Colonic mucosa (tissue), 4 donors: Measurements from ENCODE around the gene HHAT. TPM values are rescaled to one million over a fixed set of nuclear protein-coding genes. Genes with fewer than 3 reads are reported as not detected.

ENCODE experiments used
- DNase-seq: peaks from one replicate; pipeline ENCODE4 v3.0.0-alpha.2; 2020
- H3K27ac ChIP-seq: fragments of 200-600 bp; one replicate; pipeline ENCODE4 v1.8.0; 2021
- H3K27me3 ChIP-seq: fragments of 200-600 bp; one replicate; pipeline ENCODE4 v1.8.0; 2021
- H3K36me3 ChIP-seq: fragments of 200-600 bp; one replicate; pipeline ENCODE4 v1.8.0; 2021
- H3K4me1 ChIP-seq: fragments of 200-600 bp; one replicate; pipeline ENCODE4 v1.8.0; 2021; ENCODE audit warnings: mild to moderate bottlenecking
- H3K4me3 ChIP-seq: fragments of 200-600 bp; one replicate; pipeline ENCODE4 v1.8.0; 2021
- H3K9ac ChIP-seq, 2 donors: one replicate each; pipeline ENCODE4 v1.7.0; 2013; ENCODE audit warnings: control low read depth in 2 of 2, low read depth in 2 of 2, low read length in 2 of 2
- H3K9me3 ChIP-seq: fragments of 200-600 bp; one replicate; pipeline ENCODE4 v1.8.0; 2021
- intact Hi-C: fragments of 100-400 bp; cut with DNase I; formaldehyde crosslinking; loops from one replicate; pipeline ENCODE4 v1.14.1; 2022
- total RNA-seq, 2 donors: library from RNA; stranded (reverse); fragmentation: NEBNext Ultra II Directional in 1 of 2; extraction: Animal tissue kit (Norgen Biotek cat#: 25700) in 1 of 2; gene quantifications; one replicate each; pipeline ENCODE4 v1.2.1, GENCODE V29; 2021
- TF ChIP-seq, protein P1 (sequence below): fragments of 200-600 bp; IDR thresholded peaks from one replicate; pipeline ENCODE4 v1.8.0; 2022; ENCODE audit warnings: antibody characterized with exemption, mild to moderate bottlenecking
- donor health status: healthy.
- donor health status: DM: no; HTN: no; CAD: no.
- donor health status: DM: no; HTN: no; CAD: no.

Gene HHAT
- total RNA-seq, 2 donors from 2014 or later: 3.2 to 4.9 TPM

DNA sequence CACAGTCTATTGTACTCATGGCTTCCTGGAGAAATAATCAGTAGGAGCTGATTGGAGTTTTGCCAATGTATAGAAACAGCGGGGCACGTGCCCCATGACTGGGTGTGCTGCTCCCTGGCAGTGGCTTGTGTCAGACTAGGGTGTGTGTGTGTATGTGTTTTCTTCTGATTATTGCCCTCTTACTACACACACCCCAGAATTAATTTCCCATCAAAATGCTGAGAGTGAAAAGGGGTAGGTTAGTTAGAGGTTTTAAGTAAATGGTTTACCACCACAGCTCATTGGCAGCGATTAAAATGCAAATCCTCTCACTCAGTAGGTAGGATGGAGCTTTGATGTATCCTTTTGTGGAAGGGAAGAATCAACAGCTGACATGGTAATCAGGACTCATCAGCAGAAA lies 29.9 kb downstream of the HHAT start:
- intact Hi-C loops: no loop called here
- Histone ChIP-seq H3K36me3 (no peaks in the 10 kb centered on the region), H3K27ac (no peak overlapping the region), H3K9ac (no peak overlapping the region), H3K27me3 (no peaks in the 10 kb centered on the region), H3K4me1 (no peaks in the 10 kb centered on the region), H3K4me3 (no peak overlapping the region), H3K9me3 (no peaks in the 10 kb centered on the region)
- no peak for DNase-seq
- TF ChIP-seq, protein P1, sequence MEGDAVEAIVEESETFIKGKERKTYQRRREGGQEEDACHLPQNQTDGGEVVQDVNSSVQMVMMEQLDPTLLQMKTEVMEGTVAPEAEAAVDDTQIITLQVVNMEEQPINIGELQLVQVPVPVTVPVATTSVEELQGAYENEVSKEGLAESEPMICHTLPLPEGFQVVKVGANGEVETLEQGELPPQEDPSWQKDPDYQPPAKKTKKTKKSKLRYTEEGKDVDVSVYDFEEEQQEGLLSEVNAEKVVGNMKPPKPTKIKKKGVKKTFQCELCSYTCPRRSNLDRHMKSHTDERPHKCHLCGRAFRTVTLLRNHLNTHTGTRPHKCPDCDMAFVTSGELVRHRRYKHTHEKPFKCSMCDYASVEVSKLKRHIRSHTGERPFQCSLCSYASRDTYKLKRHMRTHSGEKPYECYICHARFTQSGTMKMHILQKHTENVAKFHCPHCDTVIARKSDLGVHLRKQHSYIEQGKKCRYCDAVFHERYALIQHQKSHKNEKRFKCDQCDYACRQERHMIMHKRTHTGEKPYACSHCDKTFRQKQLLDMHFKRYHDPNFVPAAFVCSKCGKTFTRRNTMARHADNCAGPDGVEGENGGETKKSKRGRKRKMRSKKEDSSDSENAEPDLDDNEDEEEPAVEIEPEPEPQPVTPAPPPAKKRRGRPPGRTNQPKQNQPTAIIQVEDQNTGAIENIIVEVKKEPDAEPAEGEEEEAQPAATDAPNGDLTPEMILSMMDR: no peak

DNA sequence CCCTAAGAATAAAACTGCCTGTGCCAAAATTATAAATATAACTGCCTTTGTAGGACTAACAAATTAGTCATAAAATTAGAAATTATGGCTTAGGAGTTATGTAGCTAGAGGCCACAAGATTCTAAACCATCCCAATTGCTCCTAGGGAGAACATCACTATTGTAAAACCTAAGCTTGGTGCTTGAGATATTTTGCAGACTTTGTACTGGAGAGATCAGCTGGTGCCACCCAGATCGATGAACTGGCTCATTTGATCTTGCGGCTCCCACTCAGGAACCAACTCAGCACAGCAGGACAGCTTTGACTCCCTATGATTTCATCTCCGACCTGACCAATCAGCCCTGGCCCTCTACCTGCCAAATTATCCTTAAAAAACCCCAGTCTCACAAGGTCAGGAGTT lies 30.6 kb downstream of the HHAT start:
- DNase-seq: no peak
- Histone ChIP-seq H3K4me1 (no peaks in the 10 kb centered on the region), H3K36me3 (no peaks in the 10 kb centered on the region), H3K27me3 (no peaks in the 10 kb centered on the region), H3K27ac (no peak overlapping the region), H3K9me3 (no peaks in the 10 kb centered on the region), H3K9ac (no peak overlapping the region), H3K4me3 (no peak overlapping the region)
- TF ChIP-seq, protein P1: no peak
- intact Hi-C loops: no loop called here

DNA sequence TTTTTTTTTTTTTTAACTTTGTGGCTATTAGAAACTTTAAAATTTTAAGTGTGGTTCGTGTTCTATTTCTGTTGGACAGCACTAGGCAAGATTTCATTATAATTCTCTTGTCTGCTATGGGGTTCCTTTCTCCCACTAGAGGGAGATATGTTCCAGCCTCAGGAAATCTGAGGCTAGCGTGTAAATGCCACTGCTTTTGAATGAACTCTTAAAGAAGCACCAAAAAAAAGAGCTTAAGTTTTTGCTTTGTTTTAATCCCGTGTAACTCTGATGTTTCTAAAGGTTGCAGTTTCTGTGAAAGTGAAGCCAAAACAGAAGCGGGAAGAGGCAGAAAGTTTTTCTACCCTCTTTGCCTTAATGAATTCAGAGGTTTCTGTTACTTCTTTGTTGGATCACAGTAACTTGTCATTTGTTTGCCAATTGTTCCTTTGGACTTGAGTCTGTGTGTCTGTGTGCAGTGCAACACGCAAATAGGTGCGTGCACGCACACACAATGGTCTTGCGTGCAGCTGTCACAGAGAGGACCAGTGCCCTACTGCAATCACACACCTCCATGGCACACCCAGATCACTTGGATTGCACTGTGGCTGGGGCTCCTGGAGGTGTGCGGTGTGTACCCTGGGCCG lies 32.3 kb downstream of the HHAT start:
- H3K9ac ChIP-seq: no peak overlapping the region
- DNase-seq: no peak
- intact Hi-C loops: no loop called here

DNA sequence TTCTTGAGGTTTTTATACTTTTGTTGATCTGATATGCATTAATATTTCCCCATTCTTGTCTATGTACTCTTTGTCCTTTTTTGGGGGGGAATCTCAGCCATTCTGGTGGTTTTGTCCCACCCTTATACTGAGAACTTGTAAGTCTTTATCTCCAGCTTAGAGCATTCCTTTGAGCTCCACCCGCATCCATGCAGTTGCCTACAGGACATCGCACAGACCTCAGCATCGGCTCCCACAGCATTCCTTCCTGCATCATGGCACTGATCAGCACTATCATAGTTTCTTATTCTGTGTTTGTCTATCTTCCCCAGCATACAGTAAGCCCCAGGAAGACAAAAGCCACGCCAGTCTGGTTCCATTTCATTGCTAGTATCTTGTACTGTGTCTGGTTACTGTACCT lies 33.0 kb downstream of the HHAT start:
- H3K4me3 ChIP-seq: no peak overlapping the region
- H3K36me3 ChIP-seq: no peaks in the 10 kb centered on the region
- no peak for DNase-seq
- no peaks in the 10 kb centered on the region for H3K9me3 ChIP-seq
- no peaks in the 10 kb centered on the region for H3K4me1 ChIP-seq
- H3K27me3 ChIP-seq: no peaks in the 10 kb centered on the region
- no peak overlapping the region for H3K9ac ChIP-seq
- intact Hi-C loops: loop anchor here (2.0 kb wide), 1 partner anchor 33 kb away; no protein-coding TSS in a partner anchor
- H3K27ac ChIP-seq: no peak overlapping the region
- TF ChIP-seq, protein P1: no peak

More for the DNA sequence above, 32.3 kb downstream of the HHAT start:
- TF ChIP-seq, protein P1: peak; percentile 55
- Histone ChIP-seq H3K9me3 (no peaks in the 10 kb centered on the region), H3K4me3 (no peak overlapping the region), H3K27ac (no peak overlapping the region), H3K36me3 (no peaks in the 10 kb centered on the region), H3K4me1 (no peaks in the 10 kb centered on the region), H3K27me3 (no peaks in the 10 kb centered on the region)

DNA sequence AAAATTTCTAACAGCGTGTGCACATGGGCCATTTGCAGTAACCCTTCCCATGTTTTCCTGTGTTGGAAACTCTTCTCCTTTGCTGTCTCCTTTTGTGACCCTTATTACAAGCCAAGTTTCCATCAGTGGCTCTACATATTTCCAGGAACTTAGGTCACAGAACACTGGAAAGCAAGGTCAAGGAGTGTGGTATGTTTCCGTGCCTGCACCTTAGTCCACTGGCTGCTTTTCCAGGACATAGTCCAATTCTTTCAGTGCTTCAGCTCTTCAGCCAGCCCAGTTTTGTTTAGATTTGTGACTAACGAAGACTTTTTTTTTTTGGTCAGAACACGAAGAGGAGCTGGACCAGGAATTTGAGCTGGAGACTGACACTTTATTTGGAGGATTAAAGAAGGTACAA lies 33.8 kb downstream of the HHAT start:
- Histone ChIP-seq H3K27me3 (no peaks in the 10 kb centered on the region), H3K27ac (no peak overlapping the region), H3K9ac (no peak overlapping the region), H3K4me3 (no peak overlapping the region), H3K9me3 (no peaks in the 10 kb centered on the region), H3K4me1 (no peaks in the 10 kb centered on the region), H3K36me3 (no peaks in the 10 kb centered on the region)
- intact Hi-C loops: loop anchor here (2.0 kb wide), 1 partner anchor 32 kb away; no protein-coding TSS in a partner anchor
- TF ChIP-seq, protein P1: no peak
- DNase-seq: peak; percentile 20
